ENCODE results near the gene NDRG2.

NDRG2 gene

DNA sequence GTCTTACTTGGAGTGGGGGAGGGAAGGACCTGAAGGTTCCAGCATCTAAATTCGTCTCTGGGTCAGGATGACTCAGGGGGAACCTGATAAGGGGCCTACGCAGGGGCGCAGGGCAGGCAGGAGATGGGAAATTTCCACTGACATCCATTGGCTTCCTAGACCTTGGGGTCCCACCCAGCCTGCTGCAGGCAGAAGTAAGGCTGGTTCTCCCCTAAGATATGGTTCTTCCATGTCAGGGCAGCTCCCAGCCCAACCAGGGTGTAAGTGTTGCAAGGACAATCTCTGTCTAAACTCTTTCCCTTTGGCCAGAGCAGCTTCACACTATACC lies 2.1 kb upstream of the NDRG2 start:
- H3K27me3 ChIP-seq (ENCODE audit: insufficient read depth, low read length): peaks cover 47% of the 10 kb centered on the region
- peaks cover 18% of the 10 kb centered on the region; the same call in 1 of the 2 replicates for H3K4me1 ChIP-seq (ENCODE audit: insufficient read depth, low read length)
- peak overlapping the region; percentile 86; the same call in 1 of the 2 replicates for H3K4me3 ChIP-seq (ENCODE audit: low read length)
- H3K27ac ChIP-seq (ENCODE audit: low read length): no peak overlapping the region
- H3K9me3 ChIP-seq (ENCODE audit: insufficient read depth, low read depth, low read length): no peaks in the 10 kb centered on the region
- no peaks in the 10 kb centered on the region for H3K36me3 ChIP-seq (ENCODE audit: insufficient read depth, low read depth, low read length)
- H3K9ac ChIP-seq (ENCODE audit: low read depth, low read length): no peak overlapping the region

GRCh38 chr14:21026274-21026987 lies 1.6 kb upstream of the NDRG2 start:
- H3K9ac ChIP-seq (ENCODE audit: low read depth, low read length): peak overlapping the region; percentile 76; the same call in 1 of the 2 replicates
- H3K36me3 ChIP-seq (ENCODE audit: insufficient read depth, low read depth, low read length): no peaks in the 10 kb centered on the region
- peaks cover 18% of the 10 kb centered on the region; the same call in 1 of the 2 replicates for H3K4me1 ChIP-seq (ENCODE audit: insufficient read depth, low read length)
- H3K27ac ChIP-seq (ENCODE audit: low read length): no peak overlapping the region
- H3K27me3 ChIP-seq (ENCODE audit: insufficient read depth, low read length): peaks cover 46% of the 10 kb centered on the region
- H3K4me3 ChIP-seq (ENCODE audit: low read length): peak overlapping the region; percentile 86
- no peaks in the 10 kb centered on the region for H3K9me3 ChIP-seq (ENCODE audit: insufficient read depth, low read depth, low read length)

DNA sequence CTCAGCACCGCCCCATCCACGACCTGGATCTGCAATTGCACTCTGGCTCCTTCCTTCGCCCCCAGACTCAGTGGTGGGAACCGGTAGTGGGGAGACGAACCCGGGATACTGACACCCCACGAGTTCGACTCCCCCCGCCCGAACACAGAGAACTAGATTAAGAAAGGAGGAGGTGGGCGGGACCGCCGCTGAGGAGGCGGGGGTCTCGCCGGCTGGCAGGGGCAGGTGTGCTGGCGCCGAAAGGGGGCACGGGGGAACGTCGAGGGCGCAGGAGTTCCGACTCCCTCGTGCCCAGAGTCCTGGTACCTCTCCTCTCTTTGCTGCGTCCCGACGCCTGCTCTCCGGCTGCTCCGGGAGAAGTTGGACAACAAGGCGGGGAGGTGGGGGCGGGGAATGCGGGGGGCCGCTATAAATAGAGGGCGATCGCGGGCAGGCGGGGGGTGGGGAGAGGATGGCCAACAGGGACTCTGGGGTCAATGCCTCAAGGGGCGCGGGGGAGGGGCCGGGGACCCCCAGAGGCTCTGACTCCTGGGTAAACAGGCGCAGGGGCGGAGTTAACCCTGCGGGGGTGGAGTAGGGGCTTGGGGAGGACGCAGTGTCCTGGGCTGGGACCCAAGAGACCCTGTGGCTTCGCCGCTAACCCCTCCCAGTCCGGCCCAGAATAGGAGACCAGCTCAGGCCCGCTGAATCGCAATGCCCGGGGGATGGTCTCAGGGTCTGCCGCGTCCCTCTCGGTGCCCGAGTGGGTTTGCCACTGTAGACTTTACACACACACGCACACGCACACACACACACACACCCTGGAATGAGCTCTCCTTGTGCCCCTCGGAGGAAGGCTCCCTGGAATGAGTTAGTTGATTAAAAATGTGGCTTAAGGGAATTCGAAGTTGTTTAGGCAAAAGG lies 761 bp upstream of the NDRG2 start:
- Histone ChIP-seq H3K9me3 (ENCODE audit: insufficient read depth, low read depth, low read length) (no peaks in the 10 kb centered on the region), H3K27ac (ENCODE audit: low read length) (no peak overlapping the region), H3K4me3 (ENCODE audit: low read length) (peak overlapping the region; percentile 86), H3K4me1 (ENCODE audit: insufficient read depth, low read length) (peaks cover 18% of the 10 kb centered on the region; the same call in 1 of the 2 replicates), H3K36me3 (ENCODE audit: insufficient read depth, low read depth, low read length) (0 out of 2 replicates have a peak, but pooled peaks cover 2% of the 10 kb centered on the region), H3K27me3 (ENCODE audit: insufficient read depth, low read length) (peaks cover 42% of the 10 kb centered on the region), H3K9ac (ENCODE audit: low read depth, low read length) (peak overlapping the region; percentile 76; the same call in 1 of the 2 replicates)

DNA sequence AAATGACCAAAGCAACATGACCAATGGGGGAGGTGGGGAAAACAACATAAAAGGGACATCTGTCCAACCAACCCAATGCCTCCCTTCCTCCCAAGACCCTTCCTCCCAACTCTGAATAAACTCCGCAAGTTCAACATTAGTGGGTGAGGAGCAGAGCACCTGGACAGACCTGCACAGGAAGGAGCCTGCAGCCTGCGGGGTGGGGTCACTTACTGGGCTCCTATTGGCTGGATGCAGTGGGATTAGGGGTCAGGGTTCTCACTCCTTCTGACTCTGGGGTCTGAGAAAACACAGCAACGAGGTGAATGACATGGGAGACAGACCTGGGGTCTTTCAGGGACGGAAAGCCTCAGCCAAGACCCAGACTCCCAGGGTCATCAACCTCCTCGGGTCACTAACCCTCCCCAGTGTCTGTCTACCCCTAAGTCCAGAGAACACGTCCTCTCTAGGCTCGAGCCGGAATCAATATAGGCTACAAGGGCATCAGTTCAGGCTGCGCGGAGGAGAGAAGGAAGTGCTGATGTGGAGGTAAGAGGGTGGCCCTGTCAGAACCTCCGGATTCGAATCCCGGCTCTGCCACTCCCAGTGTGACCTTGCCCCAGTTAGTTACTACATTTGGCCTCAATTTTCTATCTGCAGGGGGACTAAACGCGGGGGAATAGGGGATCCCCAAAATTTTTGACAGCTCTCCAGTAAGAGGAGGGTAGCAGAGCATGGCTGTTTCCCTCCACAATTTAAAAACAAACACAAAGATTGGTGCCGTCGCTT lies 860 bp downstream of the NDRG2 start:
- Histone ChIP-seq H3K9me3 (ENCODE audit: insufficient read depth, low read depth, low read length) (no peaks in the 10 kb centered on the region), H3K27ac (ENCODE audit: low read length) (no peak overlapping the region), H3K36me3 (ENCODE audit: insufficient read depth, low read depth, low read length) (peaks cover 5% of the 10 kb centered on the region; the same call in 1 of the 2 replicates), H3K4me3 (ENCODE audit: low read length) (peak overlapping the region; percentile 88), H3K27me3 (ENCODE audit: insufficient read depth, low read length) (peaks cover 42% of the 10 kb centered on the region), H3K9ac (ENCODE audit: low read depth, low read length) (peak overlapping the region; percentile 77; the same call in 1 of the 2 replicates), H3K4me1 (ENCODE audit: insufficient read depth, low read length) (peaks cover 18% of the 10 kb centered on the region; the same call in 1 of the 2 replicates)

DNA sequence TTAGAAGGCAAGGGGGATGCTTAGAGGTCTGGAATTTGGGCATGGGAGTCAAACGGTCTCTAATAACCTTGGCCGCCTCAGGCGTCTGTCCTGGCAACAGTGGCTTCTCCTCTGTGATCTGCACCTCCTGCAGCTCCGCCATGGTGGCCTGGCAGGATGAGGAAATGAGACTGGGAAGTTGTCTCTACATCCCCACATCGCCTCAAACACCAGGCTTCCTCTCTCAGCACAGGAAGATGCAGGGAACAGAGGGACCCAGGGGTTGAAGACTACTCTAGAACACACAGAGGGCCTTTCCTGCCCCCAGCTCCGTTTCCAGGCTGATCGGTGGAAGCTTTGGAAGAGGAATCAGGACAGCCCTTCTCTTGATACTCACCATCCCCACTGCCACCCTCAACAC lies 1.7 kb downstream of the NDRG2 start:
- H3K36me3 ChIP-seq (ENCODE audit: insufficient read depth, low read depth, low read length): peaks cover 5% of the 10 kb centered on the region; the same call in 1 of the 2 replicates

DNA sequence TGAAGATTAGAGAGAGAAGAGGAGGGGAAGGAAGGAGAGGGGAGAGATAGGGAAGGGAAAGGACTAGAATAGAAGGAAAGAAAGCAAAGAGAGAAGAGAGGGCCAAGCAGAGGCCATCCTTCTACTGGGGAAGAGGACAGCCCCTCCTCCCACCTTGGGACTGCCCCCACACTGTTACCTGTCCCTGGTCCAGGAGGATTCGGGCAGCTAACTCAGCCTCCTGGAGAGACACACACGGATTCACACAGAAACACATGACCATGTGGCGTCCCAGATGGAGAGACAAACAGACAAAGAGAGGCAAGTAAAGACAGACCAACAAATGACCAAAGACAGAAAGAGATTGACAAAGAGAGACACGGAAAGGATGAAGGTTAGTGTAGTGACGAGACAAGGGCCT lies 2.2 kb downstream of the NDRG2 start:
- Histone ChIP-seq H3K27me3 (ENCODE audit: insufficient read depth, low read length) (peaks cover 42% of the 10 kb centered on the region), H3K9me3 (ENCODE audit: insufficient read depth, low read depth, low read length) (no peaks in the 10 kb centered on the region), H3K4me3 (ENCODE audit: low read length) (no peak overlapping the region), H3K27ac (ENCODE audit: low read length) (no peak overlapping the region), H3K36me3 (ENCODE audit: insufficient read depth, low read depth, low read length) (peaks cover 5% of the 10 kb centered on the region; the same call in 1 of the 2 replicates), H3K4me1 (ENCODE audit: insufficient read depth, low read length) (peaks cover 18% of the 10 kb centered on the region; the same call in 1 of the 2 replicates), H3K9ac (ENCODE audit: low read depth, low read length) (no peak overlapping the region)

More for the DNA sequence above, 1.7 kb downstream of the NDRG2 start:
- Histone ChIP-seq H3K4me3 (ENCODE audit: low read length) (no peak overlapping the region), H3K27me3 (ENCODE audit: insufficient read depth, low read length) (peaks cover 42% of the 10 kb centered on the region), H3K4me1 (ENCODE audit: insufficient read depth, low read length) (peaks cover 18% of the 10 kb centered on the region; the same call in 1 of the 2 replicates), H3K9ac (ENCODE audit: low read depth, low read length) (no peak overlapping the region), H3K27ac (ENCODE audit: low read length) (no peak overlapping the region), H3K9me3 (ENCODE audit: insufficient read depth, low read depth, low read length) (no peaks in the 10 kb centered on the region)

- Histone ChIP-seq H3K36me3 (ENCODE audit: insufficient read depth, low read depth, low read length) (peaks cover 5% of the 10 kb centered on the region; the same call in 1 of the 2 replicates), H3K27me3 (ENCODE audit: insufficient read depth, low read length) (peaks cover 32% of the 10 kb centered on the region), H3K9ac (ENCODE audit: low read depth, low read length) (no peak overlapping the region), H3K4me3 (ENCODE audit: low read length) (no peak overlapping the region), H3K27ac (ENCODE audit: low read length) (no peak overlapping the region), H3K9me3 (ENCODE audit: insufficient read depth, low read depth, low read length) (no peaks in the 10 kb centered on the region), H3K4me1 (ENCODE audit: insufficient read depth, low read length) (peaks cover 11% of the 10 kb centered on the region; the same call in 1 of the 2 replicates)
Measured at GRCh38 chr14:21020977-21021545, 3.8 kb downstream of the NDRG2 start.

DNA sequence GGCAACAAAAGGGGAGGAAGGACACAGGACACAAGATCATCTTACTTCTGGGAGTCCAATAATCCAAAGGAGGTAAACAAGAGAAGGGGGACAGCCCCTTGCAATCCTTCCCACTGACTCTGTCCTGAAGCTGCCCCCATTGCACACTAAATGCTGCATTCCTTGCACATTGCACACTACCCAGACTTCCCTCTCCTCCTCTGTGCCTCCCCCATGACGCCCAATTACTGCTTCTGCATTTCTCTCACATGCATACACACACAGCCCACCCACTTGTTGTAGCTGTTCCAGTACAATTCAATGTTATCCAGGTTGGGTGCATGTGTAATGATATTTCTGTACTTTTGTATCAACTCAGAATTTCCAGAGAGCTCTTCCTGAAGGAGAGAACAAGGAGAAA lies 5.5 kb downstream of the NDRG2 start:
- peaks cover 27% of the 10 kb centered on the region for H3K27me3 ChIP-seq (ENCODE audit: insufficient read depth, low read length)
- H3K27ac ChIP-seq (ENCODE audit: low read length): no peak overlapping the region
- no peaks in the 10 kb centered on the region for H3K9me3 ChIP-seq (ENCODE audit: insufficient read depth, low read depth, low read length)
- H3K4me1 ChIP-seq (ENCODE audit: insufficient read depth, low read length): peaks cover 13% of the 10 kb centered on the region; the same call in 1 of the 2 replicates
- H3K36me3 ChIP-seq (ENCODE audit: insufficient read depth, low read depth, low read length): peaks cover 5% of the 10 kb centered on the region; the same call in 1 of the 2 replicates
- H3K9ac ChIP-seq (ENCODE audit: low read depth, low read length): no peak overlapping the region
- no peak overlapping the region for H3K4me3 ChIP-seq (ENCODE audit: low read length)

DNA sequence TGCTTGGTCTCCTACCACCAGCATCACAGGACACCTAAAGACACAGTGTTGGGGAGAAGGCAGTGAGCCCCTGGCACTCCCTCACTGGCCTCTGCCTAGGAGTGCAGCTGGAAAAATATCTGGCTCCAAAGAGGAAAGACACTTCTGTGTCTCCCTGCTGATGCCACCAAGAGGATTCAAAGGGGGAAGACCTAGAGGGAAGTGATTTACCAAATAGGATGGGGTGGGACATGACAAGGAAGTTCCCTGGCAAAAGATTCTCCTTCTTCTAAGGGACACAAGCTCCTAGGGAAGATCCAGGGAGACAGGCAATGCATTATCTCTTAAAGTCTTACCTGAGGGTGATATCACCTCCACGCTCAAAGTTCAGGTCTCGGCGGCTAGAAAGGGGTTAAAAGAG lies 6.1 kb downstream of the NDRG2 start:
- no peak overlapping the region for H3K27ac ChIP-seq (ENCODE audit: low read length)
- peaks cover 7% of the 10 kb centered on the region; the same call in 1 of the 2 replicates for H3K4me1 ChIP-seq (ENCODE audit: insufficient read depth, low read length)
- no peak overlapping the region for H3K9ac ChIP-seq (ENCODE audit: low read depth, low read length)
- no peak overlapping the region for H3K4me3 ChIP-seq (ENCODE audit: low read length)
- peaks cover 21% of the 10 kb centered on the region for H3K27me3 ChIP-seq (ENCODE audit: insufficient read depth, low read length)
- H3K9me3 ChIP-seq (ENCODE audit: insufficient read depth, low read depth, low read length): no peaks in the 10 kb centered on the region
- peaks cover 5% of the 10 kb centered on the region; the same call in 1 of the 2 replicates for H3K36me3 ChIP-seq (ENCODE audit: insufficient read depth, low read depth, low read length)

GRCh38 chr14:21018286-21018685 lies 6.6 kb downstream of the NDRG2 start:
- H3K27ac ChIP-seq (ENCODE audit: low read length): no peak overlapping the region
- peaks cover 5% of the 10 kb centered on the region; the same call in 1 of the 2 replicates for H3K4me1 ChIP-seq (ENCODE audit: insufficient read depth, low read length)
- peaks cover 5% of the 10 kb centered on the region; the same call in 1 of the 2 replicates for H3K36me3 ChIP-seq (ENCODE audit: insufficient read depth, low read depth, low read length)

More at GRCh38 chr14:21018286-21018685, 6.6 kb downstream of the NDRG2 start:
- Histone ChIP-seq H3K9ac (ENCODE audit: low read depth, low read length) (no peak overlapping the region), H3K4me3 (ENCODE audit: low read length) (no peak overlapping the region), H3K27me3 (ENCODE audit: insufficient read depth, low read length) (peaks cover 16% of the 10 kb centered on the region), H3K9me3 (ENCODE audit: insufficient read depth, low read depth, low read length) (no peaks in the 10 kb centered on the region)
